K562 (cell line): ENCODE data around the gene STAB1.

ENCODE experiments used
- ARID3A ChIP-seq: IDR thresholded peaks from 2 replicates; pipeline ENCODE4 v1.6.1; 2012; ENCODE audit warnings: low read depth, low read length, improper control_type of control experiment, borderline replicate concordance
- CTCF ChIP-seq, 3 experiments: IDR thresholded peaks in 2 of 3; conservative IDR thresholded peaks in 1 of 3; 2 replicates each; pipeline ENCODE4 v1.5.1; 2011 to 2012; ENCODE audit warnings: low read length in 3 of 3, mild to moderate bottlenecking in 3 of 3, control low read depth in 2 of 3, improper control_type of control experiment in 1 of 3, inconsistent platforms in 1 of 3, low read depth in 1 of 3, mixed read lengths in 1 of 3, moderate library complexity in 1 of 3; ENCODE audit not compliant: insufficient read depth in 2 of 3
- ZNF146 ChIP-seq: IDR thresholded peaks from one replicate; pipeline ENCODE4 v1.6.1; 2018; ENCODE audit warnings: missing compliant biosample characterization; ENCODE audit not compliant: unreplicated experiment

DNA sequence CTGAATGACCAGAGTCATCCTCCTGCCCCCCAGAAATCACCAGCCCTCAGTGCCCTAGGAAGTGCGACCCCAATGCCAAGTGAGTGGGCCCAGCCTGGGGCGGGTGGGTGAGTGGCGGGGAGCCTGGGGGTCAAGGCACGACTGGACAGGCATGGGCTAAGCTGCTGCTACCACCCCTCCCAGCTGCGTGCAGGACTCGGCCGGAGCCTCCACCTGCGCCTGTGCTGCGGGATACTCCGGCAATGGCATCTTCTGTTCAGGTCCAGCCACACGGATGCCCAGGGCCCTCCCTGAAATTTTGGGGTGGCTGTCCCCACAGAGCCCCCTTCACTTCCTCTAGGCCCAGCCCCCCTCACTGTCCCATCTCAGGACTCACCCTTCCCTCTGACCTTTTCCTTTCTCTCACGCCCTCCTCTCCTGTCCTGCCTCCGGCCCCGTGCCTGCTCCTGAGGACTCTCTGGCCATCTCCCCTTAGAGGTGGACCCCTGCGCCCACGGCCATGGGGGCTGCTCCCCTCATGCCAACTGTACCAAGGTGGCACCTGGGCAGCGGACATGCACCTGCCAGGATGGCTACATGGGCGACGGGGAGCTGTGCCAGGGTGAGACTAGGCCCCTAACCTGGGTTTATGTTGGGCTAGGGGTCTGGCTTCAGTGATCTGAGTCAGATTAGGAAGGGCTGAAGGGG lies 21.5 kb downstream of the STAB1 start:
- TF ChIP-seq ZNF146 (CRISPR knock-in tag) (no peak), CTCF (IDR thresholded peaks at IDR 0.05 in 2 of 3, conservative IDR thresholded peaks at IDR 0.05 in 1 of 3; ENCODE audit: insufficient read depth in 2 of 3, low read depth in 1 of 3, low read length in 3 of 3) (no peak), ARID3A (no peak)
